Measurements from ENCODE around the gene PICK1.

PICK1 gene

DNA sequence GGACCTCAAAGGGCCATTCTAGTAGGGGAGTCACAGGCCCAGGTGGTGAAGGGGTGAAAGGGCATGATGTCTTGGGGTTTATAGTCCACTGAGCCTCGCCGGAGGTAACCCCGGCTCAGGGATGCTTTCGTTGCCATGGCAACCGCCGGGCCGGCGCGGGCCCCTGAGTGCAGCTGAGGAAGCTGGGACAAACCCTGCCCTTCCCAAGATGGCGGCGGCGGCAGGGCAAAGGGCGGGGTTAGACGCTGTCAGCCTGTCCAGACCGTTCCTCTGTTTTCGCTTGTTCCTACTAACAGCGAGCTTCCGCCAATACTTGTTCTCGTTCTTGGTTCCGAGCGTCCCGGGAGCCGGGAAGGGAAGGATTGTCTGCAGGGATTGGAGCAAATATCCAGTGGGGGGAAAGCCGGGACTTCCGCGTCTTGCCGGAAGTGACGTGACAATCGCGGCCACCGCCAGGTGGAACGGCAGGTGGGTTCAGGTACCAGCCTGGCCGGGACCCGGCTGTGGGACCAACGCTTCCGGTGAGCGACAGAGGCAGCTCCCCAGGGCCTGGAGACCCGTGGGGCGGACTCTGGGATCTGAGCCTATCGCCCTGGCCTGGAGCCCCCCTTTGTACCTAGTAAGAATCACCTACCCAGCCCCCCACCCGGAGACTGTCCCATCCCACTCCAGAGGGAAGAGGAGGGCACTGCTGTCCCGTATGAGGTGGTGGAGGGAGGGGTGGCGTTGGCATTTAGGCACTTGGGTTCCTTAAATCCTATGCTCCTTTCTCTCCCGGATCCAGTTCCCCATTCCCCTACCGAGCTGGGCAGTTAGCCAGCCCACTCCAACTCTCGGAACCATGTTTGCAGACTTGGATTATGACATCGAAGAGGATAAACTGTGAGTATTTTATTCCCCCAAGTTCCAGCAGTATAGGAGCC lies at the start of gene PICK1:
TSS of gene PICK1 (plus strand) at position 436 of the 923 bp plus-strand sequence. CDS start at position 842, 406 bp downstream.
- Mint-ChIP-seq H3K36me3 (ENCODE audit: low read depth) (peaks cover 12% of the 10 kb centered on the region), H3K27me3 (no peaks in the 10 kb centered on the region), H3K4me3 (peak within 1 kb of the TSS; percentile 94), H3K9me3 (no peaks in the 10 kb centered on the region), H3K4me1 (ENCODE audit: low read depth) (peaks cover 20% of the 10 kb centered on the region), H3K27ac (peak within 1 kb of the TSS; percentile 97)

DNA sequence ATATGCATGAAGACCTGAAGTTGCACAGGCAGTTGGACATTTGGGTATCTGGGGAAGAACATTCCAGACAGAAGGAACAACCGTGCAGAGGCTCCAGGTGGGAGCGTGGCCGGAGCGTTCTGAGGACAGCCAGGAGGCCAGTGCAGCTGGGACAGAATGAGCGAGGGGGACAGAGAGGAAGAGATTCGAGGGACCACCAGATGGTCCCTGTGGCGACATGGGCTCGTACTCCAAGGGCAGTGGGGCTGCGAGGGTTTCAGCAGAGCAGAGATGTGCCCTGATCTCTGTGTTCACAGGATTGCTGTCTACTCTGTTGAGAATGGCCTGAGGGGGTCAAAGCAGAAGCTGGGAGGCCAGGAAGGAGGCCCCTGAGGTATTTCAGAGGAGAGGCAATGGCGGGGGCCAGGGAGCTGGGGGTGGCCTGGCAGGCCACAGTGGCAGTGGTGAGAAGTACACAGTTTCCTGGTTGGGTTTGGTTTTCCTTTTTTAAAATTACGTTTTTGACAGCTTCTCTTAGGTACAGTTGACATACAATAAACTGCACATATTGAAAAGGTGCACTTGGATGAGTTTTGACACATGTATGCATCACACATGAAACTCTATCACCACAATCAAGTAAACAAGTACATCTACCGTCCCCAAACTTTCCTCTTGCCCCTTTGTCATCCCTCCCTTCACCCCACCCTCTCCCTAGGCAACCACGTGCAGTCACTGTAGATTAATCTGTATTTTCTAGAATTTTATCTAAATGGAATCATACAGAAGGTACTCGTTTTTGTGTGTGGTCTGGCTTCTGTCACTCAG lies 48.0 kb upstream of the PICK1 start:
- no peaks in the 10 kb centered on the region for H3K27me3 Mint-ChIP-seq
- no peaks in the 10 kb centered on the region for H3K36me3 Mint-ChIP-seq (ENCODE audit: low read depth)
- H3K9me3 Mint-ChIP-seq: no peaks in the 10 kb centered on the region
- H3K27ac Mint-ChIP-seq: no peak overlapping the region
- H3K4me3 Mint-ChIP-seq: no peak overlapping the region
- peaks cover 4% of the 10 kb centered on the region for H3K4me1 Mint-ChIP-seq (ENCODE audit: low read depth)

DNA sequence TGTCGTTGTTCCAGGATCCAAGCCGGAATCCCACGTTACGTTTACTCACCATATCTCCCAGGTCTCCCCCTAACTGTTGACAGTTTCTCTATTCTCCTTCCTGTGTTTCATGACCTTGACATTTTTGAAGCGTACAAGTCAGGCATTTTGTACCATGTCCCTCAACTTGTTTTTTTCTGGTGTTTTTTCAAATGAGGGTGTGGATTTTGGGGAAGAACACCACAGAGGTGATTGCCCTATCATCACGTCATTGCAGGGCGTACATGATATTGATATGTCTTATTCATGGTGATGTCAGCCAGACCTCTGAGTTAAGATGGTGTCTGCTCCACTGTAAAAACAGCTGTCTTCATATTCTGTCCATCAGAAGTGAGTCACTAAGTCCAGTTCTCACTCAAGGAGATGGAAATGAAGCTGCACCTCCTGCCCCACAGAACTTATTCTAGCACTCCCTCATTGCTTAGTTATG lies 44.6 kb upstream of the PICK1 start:
- H3K36me3 Mint-ChIP-seq (ENCODE audit: low read depth): no peaks in the 10 kb centered on the region
- no peak overlapping the region for H3K27ac Mint-ChIP-seq
- H3K27me3 Mint-ChIP-seq: no peaks in the 10 kb centered on the region
- H3K4me3 Mint-ChIP-seq: no peak overlapping the region
- H3K4me1 Mint-ChIP-seq (ENCODE audit: low read depth): peaks cover 4% of the 10 kb centered on the region
- H3K9me3 Mint-ChIP-seq: no peaks in the 10 kb centered on the region

DNA sequence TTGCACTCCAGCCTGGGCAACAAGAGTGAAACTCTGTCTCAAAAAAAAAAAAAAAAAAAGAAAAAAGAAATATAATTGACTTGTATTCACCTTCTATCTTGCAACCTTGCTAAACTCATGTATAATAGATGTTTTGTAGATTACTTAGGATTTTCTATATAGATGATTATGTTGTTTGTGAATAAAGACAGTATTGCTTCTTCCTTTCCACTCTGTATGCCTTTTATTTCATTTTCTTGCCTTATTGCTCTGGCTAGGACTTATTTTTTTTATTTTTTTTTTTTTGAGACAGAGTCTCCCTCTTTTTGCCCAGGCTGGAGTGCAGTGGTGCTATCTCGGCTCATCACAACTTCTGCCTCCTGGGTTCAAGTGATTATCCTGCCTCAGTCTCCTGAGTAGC lies 43.1 kb upstream of the PICK1 start:
- Mint-ChIP-seq H3K4me1 (ENCODE audit: low read depth) (peaks cover 4% of the 10 kb centered on the region), H3K36me3 (ENCODE audit: low read depth) (no peaks in the 10 kb centered on the region), H3K27ac (no peak overlapping the region), H3K9me3 (no peaks in the 10 kb centered on the region), H3K27me3 (no peaks in the 10 kb centered on the region), H3K4me3 (no peak overlapping the region)

DNA sequence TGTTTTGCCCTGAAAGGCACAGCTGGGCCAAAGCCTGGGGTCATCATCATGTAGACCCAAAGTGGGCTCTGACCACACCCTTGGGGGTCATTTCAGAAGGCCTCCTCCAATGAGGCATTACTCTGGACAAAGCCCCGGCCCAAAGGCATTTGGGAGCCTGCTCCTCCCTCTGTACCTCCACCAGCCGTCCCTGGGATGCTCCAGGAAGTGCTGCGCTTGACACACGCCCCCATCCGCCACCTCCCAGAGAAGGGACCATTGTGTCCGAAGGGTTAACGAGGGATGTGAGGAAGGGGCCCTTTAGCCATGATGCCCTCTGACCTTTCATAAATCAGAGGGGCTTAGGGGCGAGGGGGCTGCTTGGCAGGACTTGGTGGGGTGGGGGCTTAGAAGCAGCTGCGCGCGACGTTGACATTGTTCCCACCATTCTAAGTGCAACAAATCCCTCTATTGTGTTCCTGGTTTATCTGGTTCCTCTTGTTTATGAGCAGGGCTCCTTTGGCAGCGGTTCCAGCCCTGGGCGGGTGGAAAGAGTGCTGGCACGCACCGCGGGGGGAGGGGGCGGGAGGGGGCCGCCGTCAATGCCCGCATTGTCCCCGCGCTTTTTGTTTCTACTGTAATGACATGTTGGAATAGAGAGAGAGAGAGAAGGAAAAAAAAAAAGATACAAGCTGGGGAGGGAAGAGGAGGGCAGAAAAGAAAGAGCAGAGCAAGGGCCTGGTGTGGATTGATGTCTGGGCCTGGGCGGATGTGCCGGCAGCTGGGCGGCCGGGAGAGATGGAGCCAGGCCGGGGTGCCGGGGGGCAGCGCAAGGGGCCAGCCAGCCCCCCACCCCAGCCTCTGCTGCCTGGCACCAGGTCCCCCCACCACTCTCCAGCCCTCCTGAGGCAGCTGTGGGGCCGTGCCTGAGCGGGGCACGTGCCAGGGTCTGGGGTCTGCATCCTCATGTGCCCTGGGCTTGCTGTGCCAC lies 40.7 kb upstream of the PICK1 start:
- Mint-ChIP-seq H3K27ac (no peak overlapping the region), H3K4me1 (ENCODE audit: low read depth) (no peaks in the 10 kb centered on the region), H3K27me3 (no peaks in the 10 kb centered on the region), H3K9me3 (no peaks in the 10 kb centered on the region), H3K36me3 (ENCODE audit: low read depth) (no peaks in the 10 kb centered on the region), H3K4me3 (no peak overlapping the region)

DNA sequence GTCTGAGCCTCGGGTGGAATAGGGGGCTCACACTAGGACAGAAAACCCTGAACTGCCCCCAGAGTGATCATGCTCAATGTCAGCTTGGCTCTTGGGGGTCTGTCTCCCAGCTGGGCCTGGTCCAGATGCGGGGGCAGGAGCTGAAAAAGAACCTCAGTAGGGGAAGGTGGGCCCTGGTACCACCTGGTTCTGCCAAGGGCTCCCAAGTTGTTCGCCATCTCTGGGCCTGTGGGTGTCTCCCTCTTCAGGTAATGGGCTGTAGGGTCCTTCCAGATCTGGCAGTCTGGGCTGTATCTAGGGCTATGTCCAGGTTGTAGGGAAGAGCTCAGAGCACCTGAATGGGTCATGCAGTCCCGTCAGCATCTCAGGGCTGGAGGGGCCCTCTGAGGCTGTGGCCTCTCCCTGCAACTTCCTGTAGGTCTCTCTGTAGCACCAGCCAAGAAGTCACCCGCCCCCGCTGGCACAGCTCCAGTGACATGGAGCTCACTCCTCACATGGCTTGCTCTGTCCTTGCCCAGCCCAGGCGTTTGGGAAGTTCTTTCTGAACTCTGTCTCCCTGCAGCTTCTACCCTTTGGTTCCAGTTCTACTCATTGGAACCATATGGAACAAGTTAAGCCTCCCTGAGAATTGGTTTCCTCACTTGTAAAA lies 39.8 kb upstream of the PICK1 start:
- H3K27ac Mint-ChIP-seq: no peak overlapping the region
- no peaks in the 10 kb centered on the region for H3K27me3 Mint-ChIP-seq
- no peak overlapping the region for H3K4me3 Mint-ChIP-seq
- no peaks in the 10 kb centered on the region for H3K9me3 Mint-ChIP-seq
- no peaks in the 10 kb centered on the region for H3K4me1 Mint-ChIP-seq (ENCODE audit: low read depth)
- no peaks in the 10 kb centered on the region for H3K36me3 Mint-ChIP-seq (ENCODE audit: low read depth)

DNA sequence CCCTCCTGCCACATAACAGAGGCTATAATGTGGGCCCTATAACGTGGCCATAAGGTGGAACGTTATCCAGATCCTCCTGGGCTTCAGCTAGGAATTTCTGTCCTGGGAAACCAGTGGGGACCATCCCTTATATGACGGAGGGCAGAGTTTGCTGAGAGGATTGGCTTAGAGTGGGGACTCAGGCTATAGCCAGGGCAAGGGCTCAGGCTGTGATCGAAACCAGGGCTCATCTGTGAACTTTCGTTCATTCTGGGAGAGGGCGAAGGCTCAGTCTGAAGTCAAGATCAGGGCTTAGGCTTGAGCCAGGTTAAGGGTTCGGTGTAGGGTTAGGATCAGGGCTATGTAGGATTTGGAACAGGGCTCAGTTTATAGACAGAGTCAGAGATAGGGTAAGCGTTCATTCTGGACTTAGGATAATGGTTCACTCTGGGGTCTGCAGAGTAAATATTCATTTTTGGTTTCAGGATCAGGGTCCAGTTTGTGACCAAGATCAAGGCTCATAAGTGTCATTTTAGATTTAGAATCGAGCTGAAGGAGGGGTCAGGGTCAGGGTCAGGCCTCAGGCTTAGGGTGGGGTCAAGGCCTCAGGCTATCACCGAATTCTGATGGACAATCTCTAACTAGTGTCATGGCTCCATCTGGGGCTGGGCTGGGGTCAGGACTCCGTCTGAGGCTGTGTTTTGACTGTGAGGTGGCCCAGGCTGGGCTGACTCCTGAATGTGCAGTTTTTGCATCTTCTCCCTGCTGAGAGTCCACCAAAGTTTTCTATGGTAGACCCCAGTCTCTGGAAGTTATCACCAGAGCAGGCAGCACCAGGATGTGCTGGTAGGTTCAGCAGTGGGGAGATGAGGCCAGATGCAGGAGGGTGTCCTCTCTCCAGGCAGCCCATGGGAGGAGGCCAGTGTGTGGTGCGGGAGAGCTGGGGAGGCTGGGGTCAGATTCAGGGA lies 39.0 kb upstream of the PICK1 start:
- Mint-ChIP-seq H3K4me1 (ENCODE audit: low read depth) (no peaks in the 10 kb centered on the region), H3K27ac (no peak overlapping the region), H3K36me3 (ENCODE audit: low read depth) (no peaks in the 10 kb centered on the region), H3K4me3 (no peak overlapping the region), H3K9me3 (no peaks in the 10 kb centered on the region), H3K27me3 (no peaks in the 10 kb centered on the region)

DNA sequence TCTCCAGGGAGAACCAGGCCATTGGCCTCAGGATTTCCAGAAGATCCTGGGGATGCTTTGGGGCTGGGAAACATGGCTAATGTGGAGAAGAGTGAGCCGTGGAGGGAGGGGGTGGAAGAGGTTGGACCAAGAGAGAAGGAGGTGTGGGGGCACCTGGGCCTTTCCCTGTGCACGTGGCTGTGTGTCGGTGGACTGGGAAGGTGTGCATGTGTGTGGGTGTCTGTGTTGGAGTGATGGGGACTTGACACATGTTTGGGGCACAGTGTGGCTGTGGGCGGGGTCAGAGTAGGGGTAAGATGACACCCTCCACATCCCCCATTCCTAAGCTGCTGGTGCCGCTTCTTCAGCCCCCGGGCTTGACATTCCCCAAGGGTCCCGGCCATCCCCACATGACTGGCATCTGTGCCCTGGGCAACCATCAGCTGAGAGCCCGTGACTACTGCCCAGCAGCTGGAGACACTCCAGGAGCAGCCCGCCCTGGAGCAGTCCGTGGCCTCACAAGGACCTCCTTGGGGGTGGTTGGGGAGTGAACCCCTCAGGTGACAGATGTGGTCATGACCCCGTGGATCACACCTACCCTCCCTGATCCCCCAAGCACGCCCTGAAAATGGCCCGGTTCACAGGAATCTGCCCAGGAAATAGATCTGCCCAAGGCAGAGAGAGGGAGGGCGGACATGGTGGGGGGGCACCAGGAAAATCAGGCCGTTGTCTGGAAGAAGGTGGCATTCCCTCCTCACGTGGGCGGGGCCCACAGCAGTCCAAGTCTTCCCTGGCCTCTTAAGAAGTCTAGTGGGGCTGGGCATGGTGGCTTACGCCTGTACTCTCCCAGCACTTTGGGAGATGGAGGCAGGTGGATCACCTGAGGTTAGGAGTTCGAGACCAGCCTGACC lies 38.0 kb upstream of the PICK1 start:
- no peaks in the 10 kb centered on the region for H3K27me3 Mint-ChIP-seq
- no peaks in the 10 kb centered on the region for H3K4me1 Mint-ChIP-seq (ENCODE audit: low read depth)
- H3K36me3 Mint-ChIP-seq (ENCODE audit: low read depth): no peaks in the 10 kb centered on the region
- no peak overlapping the region for H3K4me3 Mint-ChIP-seq
- no peaks in the 10 kb centered on the region for H3K9me3 Mint-ChIP-seq
- no peak overlapping the region for H3K27ac Mint-ChIP-seq

DNA sequence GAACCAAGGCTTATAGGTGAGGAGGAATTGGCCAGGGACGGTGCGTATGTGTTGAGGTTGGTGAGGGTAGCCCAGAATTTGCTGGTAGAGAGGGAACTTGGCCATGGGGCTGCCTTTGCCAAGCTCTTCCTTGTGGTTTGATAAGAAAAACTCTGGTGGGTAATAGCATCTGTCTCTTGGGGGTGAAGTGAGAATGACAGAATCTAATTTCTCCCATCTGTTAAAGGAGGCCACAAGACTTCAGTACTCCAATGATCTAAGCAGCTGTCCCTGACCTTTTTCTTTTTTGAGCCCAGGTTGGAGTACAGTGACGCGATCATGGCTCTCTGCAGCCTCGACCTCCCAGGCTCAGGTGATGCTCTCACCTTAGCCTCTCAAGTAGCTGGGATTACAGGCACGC lies 36.0 kb upstream of the PICK1 start:
- Mint-ChIP-seq H3K27ac (no peak overlapping the region), H3K9me3 (no peaks in the 10 kb centered on the region), H3K36me3 (ENCODE audit: low read depth) (no peaks in the 10 kb centered on the region), H3K4me3 (no peak overlapping the region), H3K4me1 (ENCODE audit: low read depth) (no peaks in the 10 kb centered on the region), H3K27me3 (no peaks in the 10 kb centered on the region)

DNA sequence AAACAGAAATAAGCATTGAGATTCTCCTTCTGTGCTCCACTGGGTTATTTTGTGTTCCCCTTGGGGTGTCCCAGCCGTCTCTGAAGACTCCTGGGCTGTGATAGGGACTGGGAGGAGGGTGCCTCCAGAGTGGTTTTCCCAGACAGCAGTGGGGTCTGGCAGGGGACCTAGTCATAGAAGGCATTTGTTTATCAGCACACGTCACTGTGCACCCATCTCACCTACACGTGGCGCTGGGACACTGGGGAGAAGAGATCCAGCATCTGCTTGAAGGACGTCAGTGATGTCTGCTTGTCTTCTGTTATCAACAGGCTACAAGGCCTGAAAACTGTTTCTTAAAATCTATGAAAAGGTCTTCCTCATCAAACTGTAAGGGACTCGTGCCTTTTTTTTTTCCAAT lies 34.2 kb upstream of the PICK1 start:
- Mint-ChIP-seq H3K4me3 (no peak overlapping the region), H3K9me3 (no peaks in the 10 kb centered on the region), H3K27me3 (no peaks in the 10 kb centered on the region), H3K27ac (no peak overlapping the region), H3K36me3 (ENCODE audit: low read depth) (no peaks in the 10 kb centered on the region), H3K4me1 (ENCODE audit: low read depth) (no peaks in the 10 kb centered on the region)

DNA sequence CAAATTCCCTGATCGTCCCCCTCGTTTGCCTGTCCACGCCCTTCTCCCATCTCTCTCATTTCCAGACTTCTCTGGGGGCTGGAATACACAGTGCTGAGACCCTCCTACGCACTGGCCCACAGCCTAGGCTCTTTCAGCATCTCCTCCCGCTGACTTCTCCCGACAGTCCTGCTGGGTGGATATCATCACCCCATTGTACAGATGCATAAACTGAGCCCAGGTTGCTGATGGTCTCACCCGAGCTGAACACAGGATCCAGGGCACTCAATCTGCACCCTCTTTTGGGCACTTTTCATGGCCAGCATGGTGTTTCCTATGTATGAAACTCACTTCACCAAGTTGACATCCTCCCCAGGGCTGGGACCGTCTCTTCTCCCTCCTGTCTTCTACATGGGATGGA lies 31.7 kb upstream of the PICK1 start:
- no peak overlapping the region for H3K27ac Mint-ChIP-seq
- H3K4me1 Mint-ChIP-seq (ENCODE audit: low read depth): no peaks in the 10 kb centered on the region
- H3K4me3 Mint-ChIP-seq: no peak overlapping the region
- H3K36me3 Mint-ChIP-seq (ENCODE audit: low read depth): no peaks in the 10 kb centered on the region
- H3K9me3 Mint-ChIP-seq: no peaks in the 10 kb centered on the region
- H3K27me3 Mint-ChIP-seq: no peaks in the 10 kb centered on the region
